Heart right ventricle (tissue), 16 donors: ENCODE results near the gene FNBP1. TPM values are rescaled to one million over a fixed set of nuclear protein-coding genes. Genes with fewer than 3 reads are reported as not detected.

Source experiments
- ATAC-seq, 8 donors: fragments of 200-7000 bp; cut with Tn5 transposase; one replicate each; pipeline ENCODE4 v1.9.1; 2020; ENCODE audit warnings: mild to moderate bottlenecking in 8 of 8, moderate library complexity in 8 of 8, moderate number of reproducible peaks in 1 of 8
- DNase-seq, 2 donors: peaks; one replicate each; pipeline ENCODE4 v3.0.0-alpha.2; 2020
- H3K27ac ChIP-seq, 10 donors: fragments of 200-600 bp; sonication (generic) in 2 of 10; one replicate each; pipeline versions ENCODE4 v1.5.0 to v1.8.0; 2020 to 2022; ENCODE audit warnings: mild to moderate bottlenecking in 3 of 10
- H3K27me3 ChIP-seq, 7 donors: fragments of 200-600 bp; one replicate each; pipeline ENCODE4 v1.8.0; 2021 to 2022; ENCODE audit warnings: mild to moderate bottlenecking in 2 of 7
- H3K36me3 ChIP-seq, 9 donors: fragments of 200-600 bp; sonication (generic) in 1 of 9; one replicate each; pipeline versions ENCODE4 v1.5.0 to v1.8.0; 2020 to 2022; ENCODE audit warnings: mild to moderate bottlenecking in 2 of 9
- H3K4me1 ChIP-seq, 9 donors: fragments of 200-600 bp; sonication (generic) in 1 of 9; one replicate each; pipeline versions ENCODE4 v1.5.0 to v1.8.0; 2020 to 2022; ENCODE audit warnings: mild to moderate bottlenecking in 4 of 9
- H3K4me3 ChIP-seq, 10 donors: fragments of 200-600 bp; sonication (generic) in 2 of 10; one replicate each; pipeline versions ENCODE4 v1.5.0 to v1.8.0; 2020 to 2022; ENCODE audit warnings: mild to moderate bottlenecking in 7 of 10, moderate library complexity in 2 of 10
- H3K9me3 ChIP-seq, 11 donors: fragments of 200-600 bp in 10 of 11; sonication (generic) in 2 of 11; one replicate each; pipeline versions ENCODE4 v1.5.0 to v1.8.0; 2013 to 2022; ENCODE audit warnings: mild to moderate bottlenecking in 2 of 11, control low read depth in 1 of 11, moderate library complexity in 1 of 11
- WGBS, 2 donors: extraction: QIAGEN DNeasy Blood & Tissue Kit; methylation state at CpG; one replicate each; pipeline ENCODE4 v1.1.7; 2013; ENCODE audit warnings: inconsistent platforms in 1 of 2; 5-methylcytosine and 5-hydroxymethylcytosine counted together
- intact Hi-C, 10 donors: fragments of 100-400 bp; cut with DNase I; formaldehyde crosslinking; loops; one replicate each; pipeline versions ENCODE4 v1.11.1 to v1.14.2; 2022
- polyA plus RNA-seq, 2 donors: library from polyadenylated mRNA; stranded (reverse); fragments of 200-250 nt; gene quantifications; one replicate each; pipeline ENCODE4 v1.2.3, GENCODE V29; 2013
- total RNA-seq, 10 donors: library from RNA; stranded (reverse); fragmentation: NEBNext Ultra II Directional in 3 of 10; extraction: Animal tissue kit (Norgen Biotek cat#: 25700) in 3 of 10; gene quantifications; one replicate each; pipeline versions ENCODE4 v1.2.1 to v1.2.4, GENCODE V29; 2021 to 2023
- TF ChIP-seq, protein P1 (sequence below), 9 donors: fragments of 200-600 bp; sonication (generic) in 2 of 9; IDR thresholded peaks; one replicate each; pipeline versions ENCODE4 v1.5.0 to v1.8.0; 2021 to 2022; ENCODE audit warnings: antibody characterized with exemption in 9 of 9, mild to moderate bottlenecking in 5 of 9, moderate library complexity in 1 of 9
- donor health status: Arrhythmogenic right ventricular cardiomyopathy.
- donor health status: ischemic (EF 13 %, LVEDD 7.1; RV severe dilation, severe dysfunction).
- donor health status: healthy with polysubstance abuse.
- donor health status: DM: no; HTN: yes; CAD: no.
- donor health status: DM: no; HTN: no; CAD: no.
- donor health status: ischemic (EF 25% LVEDD 6.9; RV normal size, moderate dysfunction).
- donor health status: ischemic (EF 25% LVEDD 5.7; RV mildly dilated, moderate dysfunction).
- donor health status: healthy.
- donor health status: DM: yes; HTN: yes; CAD: no.
- donor health status: Ischemic cardiomyopathy.
- donor health status: ischemic (EF 35%, LVEDD 5.7; RV mildly dilated, moderate dysfunction).
- donor health status: nonischemic (EF 11% LVEDD 7.7; RV severe dilation, severe dysfunction).
- donor health status: DM: yes; HTN: yes; CAD: no.
- donor health status: PGD.
- donor health status: ischemic (EF 29% LVEDD 5.4; RV normal size, mild dysfunction).
- donor health status: nonischemic (EF 23%, LVEDD 6.1; RV moderate dilation, normal function).

Gene FNBP1
- total and polyA plus RNA-seq, 12 donors, result 7.4 to 38.4 (median 22.2) TPM

DNA sequence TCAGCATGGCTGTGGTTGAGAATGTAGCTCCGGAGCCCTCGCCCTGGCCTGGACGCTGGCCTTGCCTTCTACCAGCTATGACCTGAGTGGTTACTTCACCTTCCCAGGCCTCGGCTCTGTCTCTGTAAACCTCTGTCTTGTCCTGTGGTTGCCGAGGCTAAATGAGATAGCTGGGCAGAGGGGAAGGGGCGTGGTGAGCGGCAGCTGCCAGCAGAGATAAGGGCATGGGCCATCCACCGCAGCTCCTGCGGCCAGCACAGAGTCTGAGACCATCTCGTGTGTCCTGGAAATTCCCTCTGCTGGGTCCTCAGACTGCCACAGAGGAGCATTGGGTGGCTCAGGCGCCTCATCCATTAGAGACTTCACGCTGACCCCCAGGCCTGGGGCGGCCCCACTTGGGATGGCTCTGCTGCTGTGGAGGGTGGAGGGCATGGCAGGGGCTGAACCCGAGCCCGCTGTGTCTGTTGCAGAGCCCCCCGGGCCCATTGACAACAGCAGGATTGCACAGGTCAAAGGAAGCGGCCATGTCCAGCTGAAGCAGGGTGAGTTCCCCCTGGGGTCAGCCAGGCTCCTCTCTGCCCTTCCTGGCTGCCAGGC, 163.8 kb downstream of the FNBP1 start:
- ATAC-seq, result no peak
- no peak overlapping the region for H3K4me3 ChIP-seq
- peaks cover 0 to 38% (median 0%) of the 10 kb centered on the region in 9 donors for H3K36me3 ChIP-seq
- TF ChIP-seq, protein P1, sequence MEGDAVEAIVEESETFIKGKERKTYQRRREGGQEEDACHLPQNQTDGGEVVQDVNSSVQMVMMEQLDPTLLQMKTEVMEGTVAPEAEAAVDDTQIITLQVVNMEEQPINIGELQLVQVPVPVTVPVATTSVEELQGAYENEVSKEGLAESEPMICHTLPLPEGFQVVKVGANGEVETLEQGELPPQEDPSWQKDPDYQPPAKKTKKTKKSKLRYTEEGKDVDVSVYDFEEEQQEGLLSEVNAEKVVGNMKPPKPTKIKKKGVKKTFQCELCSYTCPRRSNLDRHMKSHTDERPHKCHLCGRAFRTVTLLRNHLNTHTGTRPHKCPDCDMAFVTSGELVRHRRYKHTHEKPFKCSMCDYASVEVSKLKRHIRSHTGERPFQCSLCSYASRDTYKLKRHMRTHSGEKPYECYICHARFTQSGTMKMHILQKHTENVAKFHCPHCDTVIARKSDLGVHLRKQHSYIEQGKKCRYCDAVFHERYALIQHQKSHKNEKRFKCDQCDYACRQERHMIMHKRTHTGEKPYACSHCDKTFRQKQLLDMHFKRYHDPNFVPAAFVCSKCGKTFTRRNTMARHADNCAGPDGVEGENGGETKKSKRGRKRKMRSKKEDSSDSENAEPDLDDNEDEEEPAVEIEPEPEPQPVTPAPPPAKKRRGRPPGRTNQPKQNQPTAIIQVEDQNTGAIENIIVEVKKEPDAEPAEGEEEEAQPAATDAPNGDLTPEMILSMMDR (IDR thresholded peaks at IDR 0.05), result no peak
- intact Hi-C loops, result no loop called here
- H3K9me3 ChIP-seq, result no peaks in the 10 kb centered on the region
- H3K4me1 ChIP-seq, result peaks cover 5 to 8% (median 5%) of the 10 kb centered on the region in 9 donors
- no peak for DNase-seq
- WGBS, 2 donors, result 86 to 87% methylated on average over 17 of the region's 17 CpGs
- H3K27me3 ChIP-seq, result no peaks in the 10 kb centered on the region
- H3K27ac ChIP-seq, result no peak overlapping the region

DNA sequence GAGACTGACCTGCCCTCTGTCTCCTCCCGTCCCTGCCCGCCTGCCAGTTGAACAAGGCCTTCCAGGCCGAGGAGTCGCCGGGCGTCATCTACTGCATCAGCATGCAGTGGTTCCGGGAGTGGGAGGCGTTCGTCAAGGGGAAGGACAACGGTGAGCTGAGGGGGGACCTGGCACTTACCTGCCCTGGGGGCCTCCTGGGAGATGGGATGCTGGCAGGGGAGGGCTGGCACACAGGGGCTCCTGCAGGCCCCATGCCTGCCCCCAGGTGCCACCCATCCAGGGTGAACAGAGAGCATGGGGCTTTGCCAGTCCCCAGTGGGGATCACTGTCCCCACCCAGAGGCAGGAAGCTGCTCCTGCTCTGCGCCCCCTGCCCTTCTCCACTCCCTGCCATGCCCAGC, 164.7 kb downstream of the FNBP1 start:
- peaks cover 0 to 45% (median 0%) of the 10 kb centered on the region in 9 donors for H3K36me3 ChIP-seq
- H3K27ac ChIP-seq, result no peak overlapping the region
- ATAC-seq (no peak), DNase-seq (no peak)
- no peak overlapping the region for H3K4me3 ChIP-seq
- TF ChIP-seq, protein P1 (IDR thresholded peaks at IDR 0.05), result no peak
- no peaks in the 10 kb centered on the region for H3K4me1 ChIP-seq
- intact Hi-C loops, result no loop called here
- no peaks in the 10 kb centered on the region for H3K9me3 ChIP-seq
- WGBS, 2 donors, result 95 to 97% methylated on average over 11 of the region's 11 CpGs
- H3K27me3 ChIP-seq, result no peaks in the 10 kb centered on the region

DNA sequence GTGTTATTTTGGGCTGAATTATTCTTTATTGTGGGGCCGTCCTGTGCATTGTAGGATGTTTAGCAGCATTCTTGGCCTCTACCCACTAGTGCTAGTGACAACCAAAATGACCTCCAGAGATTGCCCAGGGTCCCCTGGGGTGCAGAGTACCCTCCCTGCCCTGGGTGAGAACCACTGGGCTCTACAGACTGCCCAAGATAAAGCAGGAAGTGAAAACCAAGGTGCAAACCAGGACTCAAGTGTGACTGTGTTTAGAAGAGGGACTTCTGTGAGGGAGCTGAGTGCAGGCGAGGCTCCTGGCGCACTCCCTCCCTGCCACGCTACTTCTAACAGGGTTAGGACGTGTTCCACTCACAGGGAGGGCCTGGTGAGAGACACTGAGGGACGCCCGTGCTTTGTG, 166.2 kb downstream of the FNBP1 start:
- peaks cover 0 to 45% (median 0%) of the 10 kb centered on the region in 9 donors for H3K36me3 ChIP-seq
- H3K27me3 ChIP-seq, result no peaks in the 10 kb centered on the region
- TF ChIP-seq, protein P1 (IDR thresholded peaks at IDR 0.05), result no peak
- DNase-seq (no peak), ATAC-seq (no peak)
- H3K4me3 ChIP-seq, result no peak overlapping the region
- H3K4me1 ChIP-seq, result no peaks in the 10 kb centered on the region
- intact Hi-C loops, result no loop called here
- 93 to 97% methylated on average over 7 of the region's 7 CpGs for WGBS, 2 donors
- no peaks in the 10 kb centered on the region for H3K9me3 ChIP-seq
- H3K27ac ChIP-seq, result peak overlapping the region in 1 of 10 donors; percentile 26

DNA sequence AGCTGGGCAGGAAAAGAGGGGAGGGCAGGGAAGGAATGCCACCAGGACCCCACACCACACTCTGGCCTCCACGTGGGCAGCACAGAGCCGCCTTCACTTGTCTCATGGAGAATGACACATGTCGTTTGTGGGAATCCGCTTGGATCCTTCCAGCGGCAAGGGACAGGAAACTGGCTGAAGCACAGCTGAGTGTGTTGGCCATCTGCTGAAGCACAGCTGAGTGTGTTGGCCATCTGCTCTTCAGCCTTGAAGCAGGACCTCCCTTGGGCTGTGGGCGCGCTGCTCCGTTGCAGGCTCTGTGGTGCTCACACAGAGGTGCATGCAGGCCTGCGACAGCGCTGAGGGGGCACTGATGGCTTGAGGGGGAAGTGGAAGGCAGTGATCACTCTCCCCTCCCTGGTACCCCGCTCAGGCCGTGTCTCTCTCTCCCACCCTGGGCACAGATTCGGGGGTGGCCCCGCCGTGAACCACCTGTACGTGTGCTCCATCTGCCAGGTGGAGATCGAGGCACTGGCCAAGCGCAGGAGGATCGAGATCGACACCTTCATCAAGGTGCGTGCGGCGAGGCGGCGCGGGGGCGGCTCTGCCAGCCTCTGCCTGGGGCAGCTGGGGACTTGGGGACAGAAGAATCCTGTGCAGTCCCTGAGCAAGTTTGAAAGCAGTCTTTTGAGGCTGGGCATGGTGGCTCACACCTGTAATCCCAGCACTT, 167.1 kb downstream of the FNBP1 start:
- no peaks in the 10 kb centered on the region for H3K27me3 ChIP-seq

More for the DNA sequence above, 167.1 kb downstream of the FNBP1 start:
- TF ChIP-seq, protein P1 (IDR thresholded peaks at IDR 0.05), result no peak
- Histone ChIP-seq H3K9me3 (no peaks in the 10 kb centered on the region), H3K4me1 (no peaks in the 10 kb centered on the region), H3K27ac (no peak overlapping the region), H3K4me3 (no peak overlapping the region), H3K36me3 (peaks cover 0 to 45% (median 0%) of the 10 kb centered on the region in 9 donors)
- WGBS, 2 donors, result 92 to 93% methylated on average over 26 to 27 of the region's 27 CpGs
- ATAC-seq (peak in 2 of 8 donors; percentile 31 to 40), DNase-seq (no peak)
- intact Hi-C loops, result no loop called here
